ENCODE measurements around the gene LAMA2.

DNA sequence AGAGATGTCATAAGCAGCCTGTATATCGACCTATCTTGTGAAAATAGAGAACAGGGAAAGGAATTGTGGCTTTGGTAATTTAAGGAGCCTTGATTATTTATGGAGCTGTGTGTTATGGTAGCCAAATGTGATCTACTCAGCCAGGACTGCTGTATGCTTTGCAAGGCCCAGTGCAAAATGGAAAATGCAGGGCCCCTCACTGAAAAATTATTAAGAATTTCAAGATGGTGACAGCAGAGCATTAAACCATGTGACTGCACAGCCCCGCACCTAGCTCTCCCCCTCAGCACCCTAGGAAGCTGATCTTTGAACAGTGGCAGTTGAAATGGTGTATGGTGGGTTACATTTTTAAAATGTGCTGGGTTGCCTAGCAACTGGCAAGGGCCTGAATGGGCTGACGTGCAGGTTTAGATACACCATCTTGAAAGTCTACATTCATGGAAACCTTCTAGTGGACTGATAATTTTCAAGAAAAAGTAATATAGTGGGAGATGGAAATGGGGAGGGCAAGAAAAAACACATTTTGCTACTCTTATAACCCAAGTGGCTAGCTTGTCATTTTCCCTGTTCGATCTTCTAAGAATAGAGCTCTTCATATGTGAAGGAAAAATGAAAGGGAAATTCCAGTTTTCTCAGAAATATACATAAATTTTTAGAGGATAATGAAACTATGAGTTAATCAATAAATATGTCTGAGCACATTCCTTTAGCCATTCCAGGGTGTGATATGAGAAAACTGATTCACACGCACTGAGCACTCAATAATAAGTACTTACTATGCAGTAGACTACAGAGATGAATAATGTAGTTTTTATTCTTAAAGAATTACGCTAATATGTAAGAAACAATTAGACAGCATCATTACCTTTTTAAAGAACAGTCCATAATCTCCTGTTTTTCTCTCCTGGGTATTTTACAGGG lies 619.1 kb downstream of the LAMA2 start:
- TF ChIP-seq, protein P1, sequence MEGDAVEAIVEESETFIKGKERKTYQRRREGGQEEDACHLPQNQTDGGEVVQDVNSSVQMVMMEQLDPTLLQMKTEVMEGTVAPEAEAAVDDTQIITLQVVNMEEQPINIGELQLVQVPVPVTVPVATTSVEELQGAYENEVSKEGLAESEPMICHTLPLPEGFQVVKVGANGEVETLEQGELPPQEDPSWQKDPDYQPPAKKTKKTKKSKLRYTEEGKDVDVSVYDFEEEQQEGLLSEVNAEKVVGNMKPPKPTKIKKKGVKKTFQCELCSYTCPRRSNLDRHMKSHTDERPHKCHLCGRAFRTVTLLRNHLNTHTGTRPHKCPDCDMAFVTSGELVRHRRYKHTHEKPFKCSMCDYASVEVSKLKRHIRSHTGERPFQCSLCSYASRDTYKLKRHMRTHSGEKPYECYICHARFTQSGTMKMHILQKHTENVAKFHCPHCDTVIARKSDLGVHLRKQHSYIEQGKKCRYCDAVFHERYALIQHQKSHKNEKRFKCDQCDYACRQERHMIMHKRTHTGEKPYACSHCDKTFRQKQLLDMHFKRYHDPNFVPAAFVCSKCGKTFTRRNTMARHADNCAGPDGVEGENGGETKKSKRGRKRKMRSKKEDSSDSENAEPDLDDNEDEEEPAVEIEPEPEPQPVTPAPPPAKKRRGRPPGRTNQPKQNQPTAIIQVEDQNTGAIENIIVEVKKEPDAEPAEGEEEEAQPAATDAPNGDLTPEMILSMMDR (IDR thresholded peaks at IDR 0.05; ENCODE audit: extremely low read depth in 1 of 2, insufficient read depth in 1 of 2, low read depth in 1 of 2, low read length in 2 of 2): no peak
- TF ChIP-seq EZH2 (IDR thresholded peaks at IDR 0.05; ENCODE audit: borderline replicate concordance, low read depth, low read length, severe bottlenecking): no peak
- TF ChIP-seq POLR2A (IDR thresholded peaks at IDR 0.05; ENCODE audit: low read depth, low read length): no peak
- TF ChIP-seq, protein P2, sequence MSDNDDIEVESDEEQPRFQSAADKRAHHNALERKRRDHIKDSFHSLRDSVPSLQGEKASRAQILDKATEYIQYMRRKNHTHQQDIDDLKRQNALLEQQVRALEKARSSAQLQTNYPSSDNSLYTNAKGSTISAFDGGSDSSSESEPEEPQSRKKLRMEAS (IDR thresholded peaks at IDR 0.05; ENCODE audit: insufficient read depth, insufficient read length): no peak
- TF ChIP-seq MYC (IDR thresholded peaks at IDR 0.05; ENCODE audit: low read depth, low read length): no peak
- TF ChIP-seq POLR2AphosphoS5 (IDR thresholded peaks at IDR 0.05; ENCODE audit: insufficient read depth, low read depth, low read length): no peak

All from endothelial cell of umbilical vein (primary cell).